Measurements from ENCODE around the gene ADAMTS1.

ADAMTS1 gene

GRCh38 chr21:26844258-26845065 is 747 bp downstream of the ADAMTS1 start:
- no peak for DNase-seq

DNA sequence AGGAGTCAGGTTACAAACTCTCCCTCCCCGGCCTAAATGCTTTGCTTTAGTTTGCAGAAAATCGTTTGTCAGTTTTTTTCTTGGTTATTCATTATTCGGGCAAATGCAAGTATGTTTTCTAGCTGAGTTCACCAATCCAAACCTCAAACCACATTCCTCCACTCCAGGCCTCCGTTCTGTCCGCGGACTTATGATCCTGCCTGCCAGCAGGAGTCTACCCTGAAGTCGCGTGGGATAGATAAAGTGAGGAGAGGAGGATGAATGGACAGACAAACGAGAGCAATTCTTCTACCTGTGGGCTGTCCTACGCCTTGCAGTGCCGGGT is 1.3 kb downstream of the ADAMTS1 start:
- DNase-seq = no peak

DNA sequence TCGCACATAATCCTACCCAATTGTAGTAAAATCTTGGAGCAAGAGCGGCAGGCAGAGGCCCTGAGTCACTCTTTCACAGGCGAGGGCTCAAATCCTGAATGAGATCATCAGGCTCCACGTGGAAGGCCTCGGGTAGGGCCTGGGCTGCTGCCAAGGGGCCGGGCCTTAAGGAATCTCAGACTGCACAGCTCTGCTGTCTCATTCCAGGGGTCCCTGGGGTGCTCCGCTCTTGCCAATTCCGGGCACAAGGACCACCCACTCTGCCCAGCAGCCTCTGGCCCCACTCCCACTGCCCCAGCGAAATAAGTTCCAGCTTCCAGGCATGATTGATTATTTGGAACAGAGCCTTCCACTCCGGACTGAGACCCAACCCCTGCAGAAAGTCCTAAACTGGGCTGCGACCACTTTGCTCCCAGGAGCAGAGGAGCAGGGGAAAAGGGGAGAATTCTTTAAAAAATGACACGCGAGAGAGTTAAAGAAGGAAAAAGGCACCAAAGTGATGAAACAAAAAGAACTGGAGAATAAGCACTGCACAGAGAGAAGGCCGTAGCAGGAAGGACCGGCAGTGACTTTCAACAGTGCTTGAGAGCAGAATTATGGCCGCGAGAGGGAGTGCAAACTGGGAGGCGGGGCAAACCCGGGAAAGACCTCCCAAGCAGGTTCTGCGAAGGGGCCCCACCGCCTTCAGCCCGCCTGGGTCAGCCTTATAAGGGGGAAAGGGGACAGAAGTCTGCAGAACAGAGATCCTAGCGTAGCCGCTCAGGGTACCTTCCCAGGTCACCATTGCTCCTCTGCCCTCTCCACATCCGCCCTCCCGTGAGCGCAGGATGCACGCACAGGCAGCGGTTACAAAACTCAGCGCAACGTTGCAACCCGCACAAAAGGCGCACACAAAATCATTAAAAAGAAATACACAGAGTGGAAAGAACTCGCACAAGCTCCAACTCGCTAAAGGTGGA is 2.0 kb downstream of the ADAMTS1 start:
- DNase-seq = no peak

DNA sequence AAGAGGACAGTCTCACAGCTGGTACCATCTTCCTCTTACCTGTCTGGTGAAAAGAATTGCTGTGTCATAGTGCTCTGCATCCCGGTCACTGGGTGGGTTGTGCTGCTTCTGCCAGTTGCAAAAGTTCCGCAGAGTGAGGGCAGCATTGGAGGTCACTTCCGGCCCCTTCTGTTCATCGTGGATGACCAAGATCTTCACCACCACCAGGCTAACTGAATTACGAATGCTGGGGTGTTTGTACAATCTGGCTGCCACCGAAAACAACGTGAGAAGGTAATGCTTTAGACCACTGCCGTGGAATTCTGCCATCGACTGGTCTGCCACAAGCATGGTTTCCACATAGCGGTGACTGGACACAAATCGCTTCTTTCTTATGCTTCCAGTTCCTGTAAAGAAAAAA is 2.9 kb downstream of the ADAMTS1 start:
- DNase-seq = no peak

DNA sequence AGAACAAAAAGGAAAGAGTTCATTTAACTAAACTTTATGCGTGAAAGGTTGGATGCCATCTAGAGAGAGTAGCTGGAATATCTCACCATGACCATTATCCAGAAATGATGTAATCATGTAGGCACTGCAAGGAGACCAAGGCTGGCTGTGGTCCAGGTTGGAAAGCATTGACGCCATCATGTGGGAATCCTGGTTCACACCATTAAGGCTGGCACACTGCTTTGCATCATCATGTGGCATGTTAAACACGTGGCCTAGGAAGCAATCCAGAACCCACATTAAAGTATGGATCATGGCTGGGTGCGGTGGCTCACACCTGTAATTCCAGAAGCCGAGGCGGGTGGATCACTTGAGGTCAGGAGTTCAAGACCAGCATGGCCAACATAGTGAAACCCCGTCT is 4.3 kb downstream of the ADAMTS1 start:
- no peak for DNase-seq

- no peak for DNase-seq
Observed at GRCh38 chr21:26840201-26840600, 5.0 kb downstream of the ADAMTS1 start.

DNA sequence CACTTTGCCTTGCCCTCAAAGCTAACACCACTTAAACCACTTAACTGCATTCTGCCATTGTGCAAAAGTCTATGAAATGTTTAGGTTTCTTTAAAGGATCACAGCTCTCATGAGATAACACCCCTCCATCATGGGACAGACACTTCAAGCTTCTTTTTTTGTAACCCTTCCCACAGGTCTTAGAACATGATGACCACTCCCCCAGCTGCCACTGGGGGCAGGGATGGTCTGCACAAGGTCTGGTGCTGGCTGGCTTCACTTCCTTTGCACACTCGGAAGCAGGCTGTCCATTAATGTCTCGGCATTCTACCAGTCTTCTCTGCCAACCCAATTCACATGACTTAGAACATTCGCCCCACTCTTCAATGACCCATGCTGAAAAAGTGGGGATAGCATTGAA is 7.7 kb downstream of the ADAMTS1 start:
- DNase-seq = no peak

DNA sequence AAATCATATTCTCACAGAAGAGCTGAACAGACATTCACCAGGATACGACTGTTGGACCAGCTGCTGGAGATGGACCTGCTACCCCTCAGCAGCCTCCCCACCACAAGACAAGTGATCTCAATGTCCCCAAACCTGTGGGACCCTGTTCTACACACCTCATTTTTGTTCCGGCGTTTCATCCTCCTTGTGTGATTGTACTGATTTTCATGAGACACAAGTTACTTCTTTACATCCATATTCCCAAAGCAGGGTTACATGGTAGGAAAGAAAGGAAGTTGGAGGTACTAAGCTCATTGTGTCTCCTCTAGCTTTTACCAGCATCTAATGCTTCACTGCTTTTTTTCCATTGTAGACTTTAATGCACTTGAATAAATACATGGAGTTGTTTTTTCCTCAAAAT is 8.7 kb downstream of the ADAMTS1 start:
- no peak for DNase-seq

GRCh38 chr21:26835714-26836265 is 9.4 kb downstream of the ADAMTS1 start:
- no peak for DNase-seq

- no peak for DNase-seq
Observed at GRCh38 chr21:26835027-26835713, 10.0 kb downstream of the ADAMTS1 start.

DNA sequence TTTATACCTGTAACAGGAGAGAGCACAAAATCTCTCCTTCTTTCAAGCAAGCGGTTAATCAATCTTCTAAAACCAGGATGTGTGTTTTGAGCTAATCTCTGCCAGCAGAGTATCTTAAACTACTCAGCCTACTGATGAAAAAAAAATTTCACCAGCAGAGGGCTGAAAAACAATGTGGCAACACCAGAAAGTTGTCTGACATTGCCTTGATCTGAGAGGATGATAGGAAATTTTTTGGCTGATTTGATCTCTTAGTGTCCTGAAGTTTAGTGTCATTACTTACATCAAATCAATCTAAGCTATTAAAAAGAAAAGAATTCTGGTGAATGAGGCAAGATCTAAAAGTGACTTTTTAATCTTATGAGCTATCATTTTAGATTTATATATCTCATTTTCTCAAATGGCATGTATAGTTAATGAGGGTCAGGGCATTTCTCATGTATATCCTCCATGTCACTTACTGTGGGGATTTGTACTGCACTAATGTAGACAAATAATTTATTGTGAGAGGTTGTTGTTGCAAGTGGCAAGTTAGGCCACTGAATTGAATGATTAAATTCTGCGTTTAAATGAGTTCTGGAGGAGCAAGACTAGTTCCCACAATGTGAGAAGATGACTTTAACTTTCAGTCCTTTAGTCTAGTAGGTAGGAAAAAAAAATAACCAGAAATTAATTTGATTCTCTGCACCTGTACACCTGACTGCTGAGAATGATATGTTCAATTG is 10.9 kb downstream of the ADAMTS1 start:
- DNase-seq = no peak

GRCh38 chr21:26833460-26833939 is 11.7 kb downstream of the ADAMTS1 start:
- DNase-seq = no peak

DNA sequence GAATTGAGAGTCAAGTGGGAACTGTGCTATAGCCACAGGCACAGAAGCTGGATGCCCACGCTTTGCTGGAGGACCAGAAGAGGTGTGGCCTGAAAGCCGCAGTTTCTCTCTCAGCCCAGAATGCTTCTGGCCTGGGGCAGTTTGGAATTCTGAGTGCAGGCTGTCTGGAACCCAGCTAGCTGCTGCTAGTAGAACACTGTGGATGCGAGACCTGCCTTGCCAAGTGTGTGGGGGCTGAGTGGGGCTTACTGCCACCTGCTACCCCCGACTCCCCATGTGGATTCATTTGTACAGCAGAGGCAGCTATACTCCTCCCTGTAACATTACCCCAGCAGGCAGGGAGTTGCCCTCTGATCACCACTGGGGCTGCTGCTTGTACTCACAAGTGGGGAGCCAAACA is 12.2 kb downstream of the ADAMTS1 start:
- DNase-seq = no peak

DNA sequence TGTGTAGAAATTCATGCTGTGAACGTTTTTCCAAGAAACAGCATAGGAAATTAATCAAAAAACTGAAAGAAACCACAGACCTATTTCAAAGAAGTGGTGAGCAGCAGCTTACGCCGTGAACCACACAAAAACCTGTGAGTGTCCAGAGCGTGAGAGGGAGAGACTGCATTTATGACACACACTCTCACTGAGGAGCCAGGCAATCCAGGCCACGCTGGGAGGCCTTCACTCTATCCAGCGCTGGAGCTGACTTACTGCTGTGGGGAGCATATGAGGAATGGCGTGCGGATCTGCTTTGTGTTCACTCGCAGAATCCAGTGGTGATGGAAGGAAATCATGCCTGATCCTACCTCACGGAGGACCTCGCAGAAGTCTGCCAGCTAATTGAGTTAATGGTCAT is 12.7 kb downstream of the ADAMTS1 start:
- no peak for DNase-seq

DNA sequence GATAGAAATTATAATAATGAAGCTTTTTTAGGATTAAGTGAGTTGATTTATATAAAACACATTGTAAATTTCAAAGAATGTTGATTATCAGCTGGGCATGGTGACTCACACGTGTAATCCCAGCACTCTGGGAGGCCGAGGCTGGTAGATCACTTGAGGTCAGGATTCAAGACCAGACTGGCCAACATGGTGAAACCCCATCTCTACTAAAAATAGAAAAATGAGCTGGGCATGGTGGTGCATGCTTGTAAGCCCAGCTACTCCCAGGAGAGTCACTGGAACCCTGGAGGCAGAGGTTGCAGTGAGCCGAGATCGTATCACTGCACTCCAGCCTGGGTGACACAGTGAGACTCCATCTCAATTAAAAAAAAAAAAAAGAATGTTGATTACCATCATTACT is 18.4 kb downstream of the ADAMTS1 start:
- DNase-seq = no peak

- no peak for DNase-seq
Observed at GRCh38 chr21:26820509-26820908, 24.7 kb downstream of the ADAMTS1 start.

DNA sequence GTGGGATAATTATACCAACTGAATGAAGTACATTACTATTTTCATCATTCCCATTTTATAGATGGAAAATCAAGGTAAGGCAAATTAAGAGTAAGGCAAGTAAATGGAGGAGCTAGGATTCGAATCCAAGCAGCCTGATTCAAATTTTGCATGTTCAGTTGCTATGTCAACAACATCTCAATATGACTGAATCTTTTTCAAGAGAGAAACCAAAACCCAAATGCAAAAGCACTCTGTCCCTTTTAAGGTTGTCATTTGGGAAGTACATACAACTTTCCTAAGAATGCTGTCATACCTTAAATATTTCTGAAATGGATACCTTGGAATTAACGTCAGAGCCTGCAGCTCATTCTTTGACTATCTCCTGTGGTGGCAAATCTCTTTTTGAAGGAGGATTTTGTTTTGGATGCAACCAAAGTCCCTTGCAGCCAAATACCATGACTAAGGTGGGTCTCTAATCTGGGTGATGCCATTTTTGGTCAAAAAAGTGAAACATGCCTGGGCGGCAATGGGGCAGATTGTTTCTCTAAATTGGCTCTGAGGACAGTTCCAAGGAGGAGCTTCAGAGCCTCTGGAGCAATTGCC is 25.4 kb downstream of the ADAMTS1 start:
- no peak for DNase-seq

- no peak for DNase-seq
Observed at GRCh38 chr21:26818906-26819305, 26.3 kb downstream of the ADAMTS1 start.

DNA sequence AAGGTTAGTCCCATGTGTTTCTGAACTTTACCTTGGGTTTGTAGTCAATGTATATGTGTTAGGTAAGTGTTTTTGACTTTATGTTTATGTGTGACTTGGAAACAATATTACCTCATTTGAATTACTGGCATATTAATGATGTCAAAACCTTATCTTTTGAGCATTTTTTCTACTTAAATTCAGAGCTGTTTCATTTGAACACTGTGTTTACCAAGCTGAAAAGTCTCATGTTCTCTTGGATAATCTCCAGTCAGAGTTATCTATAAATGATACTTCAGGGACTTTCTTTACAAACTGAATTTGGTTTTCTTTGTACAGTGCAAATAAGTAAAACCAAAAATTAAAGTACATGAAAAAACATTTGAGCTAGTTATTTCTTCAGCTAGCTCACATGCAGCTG is 30.0 kb downstream of the ADAMTS1 start:
- no peak for DNase-seq

GRCh38 chr21:26814386-26814785 is 30.8 kb downstream of the ADAMTS1 start:
- DNase-seq = no peak

DNA sequence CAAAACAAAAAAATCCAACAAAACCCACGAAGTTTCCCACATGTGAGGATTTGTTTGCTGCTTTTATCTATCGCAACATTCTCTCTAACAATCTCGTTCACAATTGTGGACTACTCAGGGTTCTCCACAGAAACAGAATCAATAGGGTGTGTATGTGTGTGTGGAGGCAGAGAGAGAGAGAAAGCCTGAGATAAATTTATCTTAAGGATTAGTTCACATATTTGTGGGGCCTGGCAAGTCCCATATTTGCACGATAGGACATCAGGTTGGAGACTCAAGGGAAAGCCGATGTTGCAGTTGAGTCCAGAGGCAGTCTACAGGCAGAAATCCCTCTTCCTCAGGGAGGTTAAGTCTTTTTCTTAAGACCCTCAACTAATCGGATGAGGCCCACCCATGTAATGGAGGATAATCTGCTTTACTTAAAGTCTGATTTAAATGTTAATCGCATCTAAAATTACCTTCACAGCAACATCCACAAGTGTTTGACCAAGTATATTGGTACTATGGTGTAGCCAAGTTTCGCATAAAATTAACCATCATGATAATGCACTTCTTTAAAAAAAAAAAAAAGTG is 31.7 kb downstream of the ADAMTS1 start:
- DNase-seq = no peak

DNA sequence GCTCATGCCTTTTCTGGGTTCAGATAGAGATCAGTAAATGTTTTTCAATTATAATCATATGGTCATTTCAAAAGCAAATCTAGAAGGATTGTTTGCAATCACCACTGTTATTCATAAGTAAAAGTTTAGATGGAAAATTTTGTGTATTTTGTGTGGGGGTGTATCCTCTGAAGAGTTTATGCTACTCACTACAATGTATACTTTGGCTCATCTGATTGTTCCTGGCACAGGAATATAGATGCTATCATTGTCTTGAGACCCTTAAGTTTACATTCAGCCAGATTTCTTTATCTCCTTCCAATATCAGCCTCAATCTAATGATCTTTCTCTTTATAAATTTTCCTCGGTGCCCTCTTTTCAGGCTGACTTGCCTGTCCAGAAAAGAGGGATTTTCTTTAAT is 33.0 kb downstream of the ADAMTS1 start:
- DNase-seq = no peak

All from NCI-H1436 treated with DMSO at 0.1 percent for 48 hours (cell line).